Measurements from ENCODE around the gene AKT3.

The AKT3 gene

DNA sequence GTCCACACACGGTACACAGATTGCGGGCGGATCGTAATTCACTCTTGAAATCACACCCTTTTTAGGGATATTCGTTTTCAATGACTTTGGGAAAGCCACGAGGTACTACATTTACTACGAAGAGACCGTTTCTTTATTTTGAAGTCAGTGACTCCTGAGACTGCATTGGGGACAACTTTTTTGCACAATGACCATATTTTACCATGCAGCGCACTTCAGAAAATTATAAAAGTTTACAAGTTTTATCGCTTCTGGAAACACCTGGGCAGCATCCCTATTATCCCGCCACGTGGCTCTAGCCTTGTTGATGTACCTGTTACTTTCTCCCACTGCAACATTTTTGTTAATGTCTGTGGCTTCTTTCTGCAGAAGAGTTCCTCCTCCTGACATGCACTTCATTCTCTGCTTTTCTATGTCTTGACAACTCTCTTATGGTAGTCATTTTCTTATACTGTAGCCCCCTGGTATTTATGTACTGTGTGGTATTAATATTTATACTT, 1.3 kb upstream of the AKT3 start:
- H3K4me3 ChIP-seq: peak overlapping the region; percentile 90 to 93
- no peaks in the 10 kb centered on the region for H3K9me3 ChIP-seq
- DNase-seq: no peak
- intact Hi-C loops (cut with DNase I; ENCODE audit: low total_unique reads): loop anchor here (5.0 kb wide), 1 partner anchor 196 kb away; no protein-coding TSS in a partner anchor
- peaks cover 0 to 29% (median 3%) of the 10 kb centered on the region in 4 donors for H3K4me1 ChIP-seq
- TF ChIP-seq CTCF (IDR thresholded peaks at IDR 0.05): no peak
- H3K27ac ChIP-seq: peak overlapping the region; percentile 98 to 99
- H3K27me3 ChIP-seq: no peaks in the 10 kb centered on the region
- no peaks in the 10 kb centered on the region for H3K36me3 ChIP-seq

GRCh38 chr1:243850452-243851256, 611 bp upstream of the AKT3 start:
- no peaks in the 10 kb centered on the region for H3K9me3 ChIP-seq
- H3K4me3 ChIP-seq: peak overlapping the region; percentile 90 to 93
- no peak for TF ChIP-seq CTCF (IDR thresholded peaks at IDR 0.05)
- H3K4me1 ChIP-seq: peaks cover 0 to 35% (median 3%) of the 10 kb centered on the region in 4 donors
- H3K36me3 ChIP-seq: no peaks in the 10 kb centered on the region
- peak; percentile 52 to 89 for DNase-seq
- H3K27me3 ChIP-seq: no peaks in the 10 kb centered on the region
- H3K27ac ChIP-seq: peak overlapping the region; percentile 98 to 99
- intact Hi-C loops (cut with DNase I; ENCODE audit: low total_unique reads): loop anchor here (5.0 kb wide), 1 partner anchor 197 kb away; no protein-coding TSS in a partner anchor

DNA sequence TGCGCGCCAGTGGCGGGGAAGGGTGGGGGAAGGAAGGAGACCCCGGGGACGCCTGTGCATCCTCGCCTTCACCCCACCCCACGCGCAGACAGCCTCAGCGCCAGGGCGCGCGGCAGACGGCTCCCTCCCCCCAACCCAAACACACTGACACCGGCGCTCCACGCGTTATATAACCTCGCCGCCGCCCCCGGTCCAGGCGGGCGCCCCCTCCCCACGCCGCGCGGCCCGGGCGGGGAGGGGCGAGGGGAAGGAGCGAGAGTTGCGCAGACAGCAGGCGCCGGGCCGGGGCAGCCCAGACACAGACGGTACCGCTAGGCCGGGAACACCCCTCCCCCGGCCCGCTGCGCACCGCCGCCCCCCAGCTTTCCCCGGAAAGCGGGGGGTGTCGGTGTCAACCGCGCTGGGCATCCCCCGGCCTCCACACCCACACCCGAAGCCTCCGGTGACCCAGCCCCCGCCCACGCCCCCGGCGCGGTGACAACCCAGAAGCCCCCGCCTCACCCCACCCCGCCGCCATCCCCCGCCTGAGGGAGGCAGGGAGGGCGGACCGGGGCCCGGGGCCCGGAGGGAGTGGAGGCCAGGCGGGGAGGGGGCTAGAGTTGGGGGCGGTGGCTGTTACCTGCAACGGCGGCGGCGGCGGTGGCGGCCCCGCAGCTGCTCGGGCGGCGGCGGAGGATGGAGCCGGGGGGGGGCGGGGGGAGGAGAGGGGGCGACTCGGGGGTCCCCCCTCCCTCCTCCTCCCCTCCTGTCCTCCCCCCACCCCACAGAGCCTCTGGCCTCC, 432 bp downstream of the AKT3 start:
- H3K36me3 ChIP-seq: no peaks in the 10 kb centered on the region
- no peaks in the 10 kb centered on the region for H3K27me3 ChIP-seq
- no peaks in the 10 kb centered on the region for H3K9me3 ChIP-seq
- no peak for TF ChIP-seq CTCF (IDR thresholded peaks at IDR 0.05)
- peak overlapping the region; percentile 90 to 93 for H3K4me3 ChIP-seq
- H3K27ac ChIP-seq: peak overlapping the region; percentile 98 to 99
- H3K4me1 ChIP-seq: peaks cover 0 to 44% (median 3%) of the 10 kb centered on the region in 4 donors
- intact Hi-C loops (cut with DNase I; ENCODE audit: low total_unique reads): loop anchor here (5.0 kb wide), 1 partner anchor 198 kb away; no protein-coding TSS in a partner anchor
- DNase-seq: peak; percentile 57 to 79

- H3K4me1 ChIP-seq: peaks cover 0 to 50% (median 3%) of the 10 kb centered on the region in 4 donors
- H3K9me3 ChIP-seq: no peaks in the 10 kb centered on the region
- intact Hi-C loops (cut with DNase I; ENCODE audit: low total_unique reads): no loop called here
- peak; percentile 78 to 87 for DNase-seq
- no peak for TF ChIP-seq CTCF (IDR thresholded peaks at IDR 0.05)
- no peaks in the 10 kb centered on the region for H3K27me3 ChIP-seq
- no peaks in the 10 kb centered on the region for H3K36me3 ChIP-seq
- peak overlapping the region; percentile 90 to 93 for H3K4me3 ChIP-seq
- peak overlapping the region; percentile 98 to 99 for H3K27ac ChIP-seq
These were observed 1.1 kb downstream of the AKT3 start for GRCh38 chr1:243848858-243849420.

DNA sequence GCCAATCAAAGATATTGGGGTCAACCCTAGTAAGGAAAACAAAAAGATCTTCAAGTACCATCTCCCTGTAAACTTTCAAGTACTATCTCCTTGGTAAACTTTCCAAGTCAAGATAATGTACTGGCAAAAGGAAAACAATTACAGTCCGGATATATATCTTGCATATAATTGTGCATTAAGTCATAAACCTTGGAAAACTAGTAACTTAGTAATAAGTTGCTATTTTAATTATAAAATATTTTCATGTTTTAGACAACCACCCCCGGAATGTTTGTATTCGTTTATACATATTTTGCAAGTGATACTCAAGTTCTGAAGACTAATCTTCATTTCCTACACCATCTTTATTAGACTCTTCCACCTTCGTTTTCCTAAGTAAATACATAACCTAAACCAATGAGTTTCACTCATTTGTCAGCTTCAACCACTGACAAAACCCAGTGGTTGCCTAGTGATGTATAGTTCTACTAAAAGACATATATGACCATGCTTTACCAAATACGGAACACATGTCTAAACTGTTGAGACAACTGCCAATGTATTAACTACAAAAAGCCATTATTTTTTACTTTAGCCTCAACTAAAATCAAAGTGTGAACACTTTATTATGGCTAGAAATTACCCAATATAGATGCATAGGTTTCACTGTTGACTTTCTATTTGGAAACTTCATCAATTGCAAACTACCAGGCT, 1.7 kb downstream of the AKT3 start:
- DNase-seq: no peak
- H3K4me1 ChIP-seq: peaks cover 0 to 57% (median 3%) of the 10 kb centered on the region in 4 donors
- no peak for TF ChIP-seq CTCF (IDR thresholded peaks at IDR 0.05)
- no peaks in the 10 kb centered on the region for H3K36me3 ChIP-seq
- peak overlapping the region; percentile 90 to 93 for H3K4me3 ChIP-seq
- intact Hi-C loops (cut with DNase I; ENCODE audit: low total_unique reads): no loop called here
- H3K27me3 ChIP-seq: no peaks in the 10 kb centered on the region
- no peaks in the 10 kb centered on the region for H3K9me3 ChIP-seq
- H3K27ac ChIP-seq: peak overlapping the region; percentile 98 to 99

Data from tibial artery (tissue), 4 donors.